Ectodermal cell (in vitro differentiated cells): Measurements from ENCODE around the gene SYCP2.

ENCODE experiments used
- H3K27ac ChIP-seq: 2 replicates; pipeline ENCODE4 v1.7.0; 2013; ENCODE audit warnings: mild to moderate bottlenecking, low read depth, low read length; ENCODE audit not compliant: insufficient read depth, poor library complexity, severe bottlenecking
- H3K27me3 ChIP-seq: 2 replicates; pipeline ENCODE4 v1.7.0; 2013; ENCODE audit warnings: mild to moderate bottlenecking, low read length; ENCODE audit not compliant: insufficient read depth, control insufficient read depth, poor library complexity, severe bottlenecking
- H3K36me3 ChIP-seq: one replicate; pipeline ENCODE4 v1.7.0; 2013; ENCODE audit warnings: low read length; ENCODE audit not compliant: control insufficient read depth, insufficient read depth
- H3K4me1 ChIP-seq: one replicate; pipeline ENCODE4 v1.7.0; 2013; ENCODE audit warnings: low read length; ENCODE audit not compliant: control insufficient read depth, insufficient read depth
- H3K4me3 ChIP-seq: 2 replicates; pipeline ENCODE4 v1.7.0; 2013; ENCODE audit warnings: low read depth, low read length, control low read depth; ENCODE audit not compliant: insufficient read depth
- H3K9me3 ChIP-seq: 2 replicates; pipeline ENCODE4 v1.7.0; 2013; ENCODE audit warnings: mild to moderate bottlenecking, low read length, moderate library complexity; ENCODE audit not compliant: control insufficient read depth
- WGBS, 2 experiments: methylation state at CpG; one replicate each; pipeline ENCODE4 v1.1.7; 2013; ENCODE audit warnings: missing lambda C conversion rate in 2 of 2; 5-methylcytosine and 5-hydroxymethylcytosine counted together

The SYCP2 gene

DNA sequence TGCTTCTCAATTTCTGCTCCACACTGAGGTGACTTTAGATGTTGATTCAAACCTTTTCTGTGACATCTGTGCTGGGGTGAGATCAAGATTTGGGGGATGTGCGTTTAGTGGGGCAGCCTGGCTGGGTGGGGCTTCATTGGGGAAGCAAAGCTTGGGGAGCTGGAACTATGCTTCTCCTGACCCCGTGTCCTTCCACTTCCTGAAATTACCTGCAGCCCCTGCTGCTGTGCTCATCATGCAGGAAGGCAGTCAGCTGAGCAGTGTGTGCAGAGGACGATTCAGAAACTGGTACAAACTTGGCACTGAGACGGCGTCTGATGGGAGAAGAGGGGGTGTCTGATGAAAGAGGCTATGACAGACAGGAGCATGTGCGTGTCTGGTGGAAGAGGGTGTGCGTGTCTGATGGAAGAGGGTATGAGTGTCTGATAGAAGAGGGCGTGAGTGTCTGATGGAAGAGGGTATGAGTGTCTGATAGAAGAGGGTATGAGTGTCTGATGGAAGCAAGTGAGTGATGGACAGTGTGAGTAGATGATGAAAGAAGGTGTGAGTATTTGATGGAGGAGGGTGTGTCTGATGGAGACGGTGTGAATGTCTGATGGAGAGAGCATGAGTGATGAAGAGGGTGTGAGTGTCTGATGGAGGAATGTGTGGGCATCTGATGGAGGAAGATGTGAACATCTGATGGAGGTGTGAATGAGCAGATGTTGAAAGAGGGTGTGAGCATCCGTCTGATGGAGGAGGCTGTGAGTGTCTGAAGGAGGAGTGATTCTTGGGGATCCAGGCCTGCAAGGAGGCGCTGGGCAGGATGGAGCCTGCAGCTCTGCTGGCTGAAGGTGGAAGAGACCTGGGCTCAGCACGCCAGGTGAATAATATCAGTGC is 103.4 kb downstream of the SYCP2 start:
- Histone ChIP-seq H3K27ac (no peak overlapping the region), H3K9me3 (no peaks in the 10 kb centered on the region), H3K36me3 (no peaks in the 10 kb centered on the region), H3K27me3 (no peaks in the 10 kb centered on the region), H3K4me3 (no peak overlapping the region), H3K4me1 (peaks cover 8% of the 10 kb centered on the region)
- 88% methylated on average over 12 of the region's 12 CpGs for WGBS, 2 experiments

DNA sequence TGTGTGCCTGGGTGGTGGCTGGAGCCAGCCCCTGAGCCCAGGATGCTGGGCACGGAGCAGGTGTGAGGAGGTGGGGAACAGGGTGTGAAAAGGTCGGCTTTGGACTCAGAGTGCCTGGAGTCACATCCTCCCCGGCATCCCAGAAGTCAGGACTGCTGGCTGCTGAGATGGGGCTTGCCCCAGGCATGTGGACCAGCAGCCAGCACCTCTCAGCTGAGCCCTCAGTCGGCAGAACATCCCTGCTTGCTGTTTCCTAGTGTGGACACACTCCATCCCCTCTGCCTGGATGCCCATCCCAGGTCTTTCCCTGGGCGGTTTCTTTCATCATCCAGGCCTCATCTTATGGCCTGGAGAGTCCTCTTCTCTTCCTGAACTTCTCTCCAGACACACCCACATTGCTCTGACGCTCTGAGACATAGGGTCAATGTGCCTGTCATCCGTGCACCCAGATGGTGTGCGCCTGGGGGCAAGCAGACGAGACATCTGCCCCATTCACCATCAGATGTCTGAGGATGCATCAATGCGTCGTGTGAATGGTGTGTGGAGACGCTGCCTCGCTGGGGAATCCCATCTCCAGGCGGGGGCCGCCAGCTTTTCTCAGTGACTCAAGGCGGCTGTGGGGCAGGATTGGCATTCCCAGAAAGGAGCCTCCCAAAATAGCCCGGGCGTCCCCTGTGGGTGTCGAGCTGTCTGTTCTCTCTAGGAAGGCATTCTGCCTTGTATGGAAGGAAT is 104.2 kb downstream of the SYCP2 start:
- H3K27ac ChIP-seq = no peak overlapping the region
- no peaks in the 10 kb centered on the region for H3K27me3 ChIP-seq
- H3K4me1 ChIP-seq = peaks cover 8% of the 10 kb centered on the region
- no peak overlapping the region for H3K4me3 ChIP-seq
- H3K36me3 ChIP-seq = no peaks in the 10 kb centered on the region
- no peaks in the 10 kb centered on the region for H3K9me3 ChIP-seq
- 84 to 86% methylated on average over 19 of the region's 19 CpGs for whole genome bisulfite sequencing, 2 experiments

DNA sequence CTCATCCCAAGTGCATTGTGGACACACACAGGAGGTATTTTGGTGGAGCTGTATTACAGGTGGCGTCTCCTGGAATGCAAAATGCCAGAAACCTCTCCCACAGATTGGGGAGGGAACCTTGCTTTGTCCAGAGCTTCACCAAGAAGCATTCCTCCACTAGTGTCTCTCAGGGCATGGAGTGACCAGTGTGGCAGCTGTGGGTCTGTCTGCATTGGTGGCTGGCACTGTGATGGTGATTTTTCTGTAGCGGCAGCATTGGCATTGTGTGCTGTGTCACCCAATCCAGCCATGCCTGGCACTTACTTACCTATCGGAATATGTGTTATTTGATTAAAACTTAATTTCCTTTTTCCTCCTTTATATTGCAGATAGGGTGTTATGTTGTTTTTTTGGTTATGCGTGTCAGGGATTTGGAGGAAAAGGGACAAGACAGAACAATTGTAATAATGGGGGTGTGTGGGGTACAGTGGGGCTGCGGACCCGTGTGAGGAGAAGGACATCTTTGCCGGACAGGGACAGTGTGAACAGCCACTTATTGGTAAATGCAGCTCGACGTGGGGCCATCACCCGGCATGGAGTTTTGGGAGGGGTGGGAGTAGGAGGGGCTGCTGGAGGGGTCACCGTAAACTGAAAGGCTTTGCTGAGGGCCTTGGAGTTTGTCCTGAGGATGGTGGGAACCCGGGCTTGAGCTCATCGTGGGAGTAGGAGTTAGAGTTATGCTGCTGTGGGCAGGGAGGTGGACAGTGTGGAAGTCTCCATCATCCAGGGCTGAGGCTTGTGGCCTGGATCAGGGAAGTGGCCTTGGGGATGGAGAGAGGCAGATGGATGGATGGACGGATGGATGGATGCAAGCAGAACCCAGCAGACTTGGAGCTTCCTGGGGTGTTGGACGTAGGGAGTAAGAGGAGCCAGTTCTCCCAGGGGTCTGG is 105.0 kb downstream of the SYCP2 start:
- Histone ChIP-seq H3K27ac (no peak overlapping the region), H3K4me1 (peaks cover 8% of the 10 kb centered on the region), H3K27me3 (no peaks in the 10 kb centered on the region), H3K36me3 (no peaks in the 10 kb centered on the region), H3K4me3 (no peak overlapping the region), H3K9me3 (no peaks in the 10 kb centered on the region)
- 90% methylated on average over 14 of the region's 15 CpGs for WGBS, 2 experiments

DNA sequence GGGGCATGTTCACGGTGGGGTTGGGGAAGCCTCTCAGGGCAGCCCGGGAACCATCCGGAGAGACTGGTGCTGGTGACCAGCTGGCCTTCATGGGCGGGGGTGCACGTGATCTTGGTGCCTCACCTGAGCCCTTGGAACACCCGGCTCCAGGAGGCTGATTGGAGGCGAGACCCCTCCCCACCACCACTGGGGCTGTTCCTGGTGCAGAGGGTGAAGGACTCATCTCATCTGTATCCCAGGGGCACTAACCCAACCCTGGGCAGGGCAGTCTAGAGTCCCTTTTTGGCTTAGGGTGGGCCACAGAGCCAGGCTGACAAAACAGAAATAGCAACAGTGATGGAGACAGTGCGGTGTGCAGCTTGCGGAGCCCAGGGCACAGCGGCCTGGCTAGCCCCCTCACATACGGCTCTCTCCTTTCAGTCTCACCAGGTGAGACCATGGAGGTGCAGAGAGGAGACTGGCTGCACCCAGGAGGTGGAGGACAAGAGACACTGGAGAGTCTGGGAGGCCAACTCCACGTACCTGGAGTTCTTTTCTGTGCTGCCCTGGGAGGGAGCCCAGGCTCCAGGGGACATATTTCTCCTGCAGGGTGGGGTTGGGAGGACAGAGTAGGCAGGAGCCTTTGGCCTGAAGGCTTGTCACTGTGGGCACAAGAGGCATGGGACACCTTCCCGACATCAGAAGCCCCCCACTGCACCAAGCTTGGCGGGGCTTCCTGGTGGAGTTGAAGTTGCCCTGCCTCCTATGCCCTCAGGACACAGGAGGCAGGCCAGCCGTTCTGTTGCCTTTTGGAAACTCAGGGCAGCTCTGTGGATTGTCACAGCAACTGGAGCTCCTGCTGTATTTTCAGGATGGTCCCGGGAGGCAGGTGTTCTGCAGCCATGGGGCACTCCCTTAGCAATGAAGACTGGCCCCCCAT is 106.0 kb downstream of the SYCP2 start:
- WGBS, 2 experiments = 85 to 88% methylated on average over 16 of the region's 16 CpGs
- Histone ChIP-seq H3K4me1 (peaks cover 8% of the 10 kb centered on the region), H3K36me3 (no peaks in the 10 kb centered on the region), H3K27ac (no peak overlapping the region), H3K27me3 (no peaks in the 10 kb centered on the region), H3K9me3 (no peaks in the 10 kb centered on the region), H3K4me3 (no peak overlapping the region)

DNA sequence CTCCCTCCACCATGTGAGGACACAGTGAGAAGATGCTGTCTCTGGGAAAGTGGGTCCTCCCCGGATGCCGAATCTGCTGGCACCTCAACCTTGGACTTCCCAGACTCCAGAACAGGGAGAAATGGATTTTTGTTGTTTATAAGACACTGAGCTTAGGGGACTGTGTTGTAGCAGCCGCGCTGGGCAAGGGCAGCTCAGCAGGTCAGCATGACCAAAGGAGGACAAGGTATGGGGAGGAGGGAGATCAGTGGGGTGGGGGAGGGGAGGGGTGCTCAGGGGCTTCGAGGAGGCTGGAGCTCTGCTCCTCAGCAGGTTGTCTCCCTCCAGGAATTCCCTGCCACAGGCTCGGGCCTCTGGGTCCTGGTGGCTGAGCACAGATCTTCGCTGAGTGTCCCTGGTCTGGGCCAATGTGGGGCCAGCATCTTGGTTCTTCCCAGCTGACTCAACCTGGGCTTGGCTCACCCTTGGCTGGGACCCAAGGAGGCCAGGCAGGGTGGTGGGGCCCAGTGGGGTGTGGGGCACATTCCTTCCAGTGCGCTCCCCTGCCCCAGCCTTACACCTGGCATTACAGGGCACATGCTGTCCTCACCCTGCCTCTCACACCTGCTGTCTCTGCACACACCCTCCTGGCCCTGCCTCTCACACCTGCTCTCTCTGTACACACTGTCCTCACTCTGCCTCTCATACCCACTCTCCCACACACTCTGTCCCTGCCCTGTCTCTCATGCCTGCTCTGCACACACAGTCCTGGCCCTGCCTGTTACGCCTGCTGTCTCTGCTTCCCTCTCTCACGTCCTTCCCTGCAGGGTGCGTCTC is 107.3 kb downstream of the SYCP2 start:
- Histone ChIP-seq H3K27ac (no peak overlapping the region), H3K4me3 (no peak overlapping the region), H3K27me3 (no peaks in the 10 kb centered on the region), H3K36me3 (no peaks in the 10 kb centered on the region), H3K4me1 (no peaks in the 10 kb centered on the region), H3K9me3 (no peaks in the 10 kb centered on the region)
- 79 to 80% methylated on average over 11 of the region's 11 CpGs for WGBS, 2 experiments

DNA sequence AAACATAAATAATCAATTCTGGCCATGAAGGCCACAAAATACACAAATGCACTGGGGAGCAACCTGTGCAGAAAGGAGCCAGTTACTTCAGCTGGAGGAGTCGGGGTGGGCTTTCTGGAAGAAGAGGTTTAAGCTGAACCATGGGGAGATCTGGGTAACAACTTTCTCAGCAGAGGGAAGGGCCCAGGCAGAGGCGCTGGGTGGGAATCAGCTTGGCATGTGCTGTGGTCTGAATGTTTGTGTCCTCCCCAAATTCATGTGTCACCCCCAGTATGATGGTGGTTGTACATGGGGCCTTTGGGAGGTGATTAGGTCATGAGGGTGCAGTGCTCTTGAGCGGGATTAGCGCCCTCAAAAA is 107.9 kb downstream of the SYCP2 start:
- Histone ChIP-seq H3K27ac (no peak overlapping the region), H3K4me3 (no peak overlapping the region), H3K9me3 (no peaks in the 10 kb centered on the region), H3K4me1 (no peaks in the 10 kb centered on the region), H3K27me3 (no peaks in the 10 kb centered on the region), H3K36me3 (no peaks in the 10 kb centered on the region)
- WGBS, 2 experiments = 89 to 93% methylated on average over 4 of the region's 4 CpGs

DNA sequence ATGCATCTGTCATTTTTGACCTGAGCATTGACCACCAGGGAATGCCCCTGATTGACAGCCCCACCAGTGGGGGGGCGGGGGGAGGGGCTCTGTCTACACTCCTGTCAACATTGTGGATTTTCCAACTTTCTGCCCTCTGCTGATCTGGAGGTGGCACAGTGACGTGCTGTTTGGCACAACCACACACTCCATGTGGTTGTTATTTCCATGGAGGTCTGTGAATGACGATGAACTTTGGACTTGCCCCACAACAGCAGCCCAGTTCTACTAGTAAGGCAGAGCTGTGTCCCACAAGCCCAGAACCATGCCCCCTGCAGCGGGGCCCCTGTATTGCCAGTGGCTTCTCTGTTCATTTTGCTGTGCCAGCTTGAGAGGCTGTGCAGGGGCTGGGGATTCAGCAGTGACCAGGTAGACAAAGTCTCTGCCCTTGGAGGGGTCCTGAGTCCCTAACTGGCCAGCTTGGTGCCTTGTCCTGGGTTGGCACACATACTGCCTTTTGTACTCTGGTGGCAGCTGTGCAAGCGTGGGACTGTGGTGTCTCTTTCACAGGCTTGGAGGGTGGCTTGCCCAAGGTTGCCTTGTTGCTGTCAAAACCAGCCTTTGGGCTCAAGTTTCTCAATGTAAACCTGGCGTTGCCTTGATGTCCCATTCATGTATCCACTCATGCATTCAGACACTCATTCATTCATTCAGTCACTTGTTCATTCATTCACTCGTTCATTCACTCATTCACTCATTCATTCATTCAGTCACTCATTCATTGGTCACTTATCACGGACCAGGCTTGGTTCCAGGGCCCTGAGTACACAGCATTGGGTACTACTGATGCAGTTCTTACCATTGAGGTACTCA is 108.5 kb downstream of the SYCP2 start:
- H3K27ac ChIP-seq = no peak overlapping the region

DNA sequence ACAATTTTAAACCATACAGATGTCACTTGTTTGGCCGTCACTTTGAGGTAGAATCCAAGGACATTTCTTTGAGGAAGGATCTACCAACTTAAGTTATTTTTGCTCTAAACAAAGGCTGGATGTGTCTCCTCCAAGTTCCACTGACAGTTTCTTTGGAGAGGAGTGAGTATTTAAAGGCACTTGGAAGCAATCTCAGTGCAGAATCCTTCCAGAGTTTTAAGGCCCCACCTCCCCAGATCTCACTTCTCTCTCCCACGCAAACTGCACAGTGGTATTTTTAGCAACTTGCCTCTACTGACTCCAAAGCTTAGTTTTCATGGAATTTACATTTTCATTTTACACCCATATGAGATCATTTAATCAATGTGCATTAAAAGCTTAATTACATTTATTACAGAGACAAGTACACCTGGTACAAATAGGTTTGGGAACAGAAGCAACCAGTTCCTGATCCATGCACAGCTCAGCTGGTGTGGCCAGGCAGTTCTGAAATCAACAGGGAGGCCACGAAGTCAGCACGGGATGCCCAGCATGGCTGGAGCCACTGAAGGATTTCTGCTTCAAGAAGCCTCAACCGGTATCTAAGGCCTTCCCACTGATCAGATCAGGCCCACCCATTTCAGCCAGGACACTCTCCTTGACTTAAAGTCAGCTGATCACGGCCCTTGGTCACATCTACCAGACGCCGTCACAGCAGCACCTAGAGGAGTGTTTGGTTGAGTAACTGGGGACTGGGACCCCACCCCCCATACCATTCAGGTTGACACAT is 109.8 kb downstream of the SYCP2 start:
- WGBS, 2 experiments = 84 to 85% methylated on average over 8 of the region's 8 CpGs
- Histone ChIP-seq H3K9me3 (no peaks in the 10 kb centered on the region), H3K4me3 (no peak overlapping the region), H3K4me1 (no peaks in the 10 kb centered on the region), H3K27me3 (no peaks in the 10 kb centered on the region), H3K36me3 (no peaks in the 10 kb centered on the region), H3K27ac (no peak overlapping the region)

More for the DNA sequence above, 108.5 kb downstream of the SYCP2 start:
- no peaks in the 10 kb centered on the region for H3K36me3 ChIP-seq
- 79 to 83% methylated on average over 8 of the region's 8 CpGs for WGBS, 2 experiments
- H3K4me1 ChIP-seq = no peaks in the 10 kb centered on the region
- H3K4me3 ChIP-seq = no peak overlapping the region
- H3K27me3 ChIP-seq = no peaks in the 10 kb centered on the region
- no peaks in the 10 kb centered on the region for H3K9me3 ChIP-seq
